HCT116 (cell line): Measurements from ENCODE around the gene NDUFA3. TPM values are rescaled to one million over a fixed set of nuclear protein-coding genes. Genes with fewer than 3 reads are reported as not detected.

Experiments
- ATAC-seq: fragments of 200-7000 bp; cut with Tn5 transposase; 2 replicates; pipeline ENCODE4 v1.9.1; 2020; ENCODE audit warnings: mild to moderate bottlenecking, moderate library complexity
- BruUV-seq: library from RNA; stranded (reverse); fragments of 400-500 nt; replicated peaks from 2 replicates; lab custom pipeline; 2021; lab: Mats Ljungman, UMichigan
- CTCF ChIA-PET: fragments of 300-600 bp; sonication (Branson Sonifier 250); formaldehyde crosslinking; loops from one replicate; lab custom pipeline; 2021; ENCODE audit warnings: antibody characterized with exemption; lab: Charles Lee
- POLR2A ChIA-PET: fragments of 300-600, 350-600 bp; sonication (Branson Sonifier 250); formaldehyde crosslinking; loops from one replicate; lab custom pipeline; 2021; ENCODE audit warnings: antibody characterized with exemption; lab: Charles Lee
- RAD21 ChIA-PET, 2 experiments: fragments of 300-600 bp; sonication (Branson Sonifier 250); formaldehyde crosslinking; loops; one replicate each; lab custom pipeline; 2023; ENCODE audit warnings: low total read pairs in 2 of 2; ENCODE audit not compliant: uncharacterized antibody in 2 of 2, unreplicated experiment in 2 of 2, low non-redundant PET in 1 of 2; lab: Charles Lee
- DNase-seq: peaks from one replicate; pipeline ENCODE4 v3.0.0-alpha.2; 2010; ENCODE audit warnings: low read depth, low spot score
- H2AFZ ChIP-seq: fragments of 200-600 bp; shearing (Covaris generic), sonication (generic); 2 replicates; pipeline ENCODE4 v1.6.1; 2017; ENCODE audit warnings: low read depth, mixed run types, mixed read lengths, antibody characterized with exemption, low read length; ENCODE audit not compliant: poor library complexity, severe bottlenecking
- H3K27ac ChIP-seq: 2 replicates; pipeline ENCODE4 v1.5.1; 2012; ENCODE audit warnings: low read depth, low read length
- H3K27me3 ChIP-seq: fragments of 200-600 bp; sonication (generic); 2 replicates; pipeline ENCODE4 v1.6.1; 2016; ENCODE audit warnings: mixed run types, low read length, mixed read lengths; ENCODE audit not compliant: insufficient read depth
- H3K36me3 ChIP-seq, 2 experiments: fragments of 200-500 bp in 1 of 2; fragments of 200-600 bp in 1 of 2; sonication (Bioruptor generic) in 1 of 2; sonication (generic) in 1 of 2; 2 replicates each; pipeline versions ENCODE4 v1.5.1 to v1.6.1; 2014 to 2016; ENCODE audit warnings: low read length in 2 of 2, inconsistent platforms in 1 of 2, mixed read lengths in 1 of 2, mixed run types in 1 of 2; ENCODE audit not compliant: insufficient read depth in 2 of 2, control insufficient read depth in 1 of 2
- H3K4me1 ChIP-seq, 2 experiments: fragments of 200-600 bp in 1 of 2; sonication (generic) in 1 of 2; 2 replicates each; pipeline versions ENCODE4 v1.5.1 to v1.6.1; 2012 to 2017; ENCODE audit warnings: low read length in 2 of 2, inconsistent platforms in 1 of 2, mild to moderate bottlenecking in 1 of 2, mixed read lengths in 1 of 2, mixed run types in 1 of 2, moderate library complexity in 1 of 2; ENCODE audit not compliant: insufficient read depth in 2 of 2, control insufficient read depth in 1 of 2
- H3K4me2 ChIP-seq: fragments of 200-600 bp; sonication (generic); 2 replicates; pipeline ENCODE4 v1.6.1; 2017; ENCODE audit warnings: mixed run types, low read length, mixed read lengths
- H3K4me3 ChIP-seq, 2 experiments: fragments of 200-600 bp in 1 of 2; sonication (generic) in 1 of 2; replicated peaks in 1 of 2; 2 replicates each; pipeline ENCODE4 v1.5.1; 2011 to 2016; ENCODE audit warnings: low read length in 2 of 2, control low read depth in 1 of 2, low read depth in 1 of 2, mild to moderate bottlenecking in 1 of 2, mixed read lengths in 1 of 2, mixed run types in 1 of 2
- H3K79me2 ChIP-seq: fragments of 200-600 bp; sonication (generic); 2 replicates; pipeline ENCODE4 v1.6.1; 2017; ENCODE audit warnings: mild to moderate bottlenecking, mixed run types, low read length, moderate library complexity, mixed read lengths; ENCODE audit not compliant: insufficient read depth
- H3K9ac ChIP-seq: fragments of 200-600 bp; sonication (generic); 2 replicates; pipeline ENCODE4 v1.6.1; 2016; ENCODE audit warnings: low read length, mixed read lengths
- H3K9me2 ChIP-seq: fragments of 200-600 bp; sonication (generic), shearing (Covaris generic); 2 replicates; pipeline ENCODE4 v1.6.1; 2017; ENCODE audit warnings: mixed run types, mild to moderate bottlenecking, moderate library complexity; ENCODE audit not compliant: insufficient read depth
- H3K9me3 ChIP-seq, 2 experiments: fragments of 200-500 bp in 1 of 2; fragments of 200-600 bp in 1 of 2; sonication (Bioruptor generic) in 1 of 2; sonication (generic) in 1 of 2; 2 replicates each; pipeline ENCODE4 v1.6.1; 2014 to 2017; ENCODE audit warnings: low read length in 2 of 2, mixed read lengths in 2 of 2, inconsistent platforms in 1 of 2, low read depth in 1 of 2, mild to moderate bottlenecking in 1 of 2, mixed run types in 1 of 2, moderate library complexity in 1 of 2; ENCODE audit not compliant: control insufficient read depth in 1 of 2, insufficient read depth in 1 of 2
- H4K20me1 ChIP-seq: fragments of 200-600 bp; sonication (generic), shearing (Covaris generic); 2 replicates; pipeline ENCODE4 v1.6.1; 2017; ENCODE audit warnings: mixed run types, mild to moderate bottlenecking, moderate library complexity; ENCODE audit not compliant: insufficient read depth
- CBX3 ChIP-seq: IDR thresholded peaks from 2 replicates; pipeline ENCODE4 v1.6.1; 2012; ENCODE audit warnings: low read depth
- CEBPB ChIP-seq: IDR thresholded peaks from 2 replicates; pipeline ENCODE4 v1.6.1; 2012; ENCODE audit warnings: low read depth
- EGR1 ChIP-seq: IDR thresholded peaks from 2 replicates; pipeline ENCODE4 v1.6.1; 2012; ENCODE audit warnings: low read depth
- ELF1 ChIP-seq: IDR thresholded peaks from 2 replicates; pipeline ENCODE4 v1.6.1; 2012; ENCODE audit warnings: low read depth, borderline replicate concordance
- EZH2 ChIP-seq: fragments of 200-600 bp; sonication (generic); IDR thresholded peaks from 2 replicates; pipeline ENCODE4 v1.6.1; 2017; ENCODE audit warnings: antibody characterized with exemption, mixed run types
- EZH2phosphoT487 ChIP-seq: fragments of 200-600 bp; IDR thresholded peaks from 2 replicates; pipeline ENCODE4 v1.6.1; 2018; ENCODE audit warnings: antibody characterized with exemption, borderline replicate concordance
- FOSL1 ChIP-seq: IDR thresholded peaks from 2 replicates; pipeline ENCODE4 v1.6.1; 2012; ENCODE audit warnings: low read depth
- JUND ChIP-seq: IDR thresholded peaks from 2 replicates; pipeline ENCODE4 v1.6.1; 2012
- POLR2A ChIP-seq: IDR thresholded peaks from 2 replicates; pipeline ENCODE4 v1.7.0; 2011; ENCODE audit warnings: borderline replicate concordance; ENCODE audit not compliant: insufficient read depth, insufficient read length; ENCODE audit errors: extremely low read depth
- POLR2AphosphoS5 ChIP-seq: IDR thresholded peaks from 2 replicates; pipeline ENCODE4 v1.6.1; 2011; ENCODE audit warnings: mild to moderate bottlenecking, low read depth, low read length, moderate library complexity
- RAD21 ChIP-seq: IDR thresholded peaks from 2 replicates; pipeline ENCODE4 v1.6.1; 2012; ENCODE audit warnings: low read depth, mild to moderate bottlenecking
- SIN3A ChIP-seq: IDR thresholded peaks from 2 replicates; pipeline ENCODE4 v1.6.1; 2012; ENCODE audit warnings: low read depth
- SP1 ChIP-seq: IDR thresholded peaks from 2 replicates; pipeline ENCODE4 v1.6.1; 2012; ENCODE audit warnings: low read depth
- SRF ChIP-seq: IDR thresholded peaks from 2 replicates; pipeline ENCODE4 v1.6.1; 2012; ENCODE audit warnings: low read depth
- TCF7L2 ChIP-seq: IDR thresholded peaks from 2 replicates; pipeline ENCODE4 v1.7.0; 2011; ENCODE audit warnings: borderline replicate concordance, inconsistent platforms; ENCODE audit not compliant: insufficient read depth, insufficient read length; ENCODE audit errors: extremely low read depth
- YY1 ChIP-seq: IDR thresholded peaks from 2 replicates; pipeline ENCODE4 v1.6.1; 2011; ENCODE audit warnings: low read length, low read depth, moderate library complexity, mild to moderate bottlenecking; ENCODE audit not compliant: insufficient replicate concordance; ENCODE audit errors: extremely low read depth
- ZFX ChIP-seq: fragments of 450-650 bp; IDR thresholded peaks from 2 replicates; pipeline ENCODE4 v1.6.1; 2017
- ZNF274 ChIP-seq: fragments of 200-500 bp; sonication (Bioruptor generic); IDR thresholded peaks from 2 replicates; pipeline ENCODE4 v1.6.1; 2014; ENCODE audit warnings: mild to moderate bottlenecking, low read depth, low read length, inconsistent platforms
- intact Hi-C: fragments of 100-400 bp; cut with micrococcal nuclease; formaldehyde crosslinking; loops from 2 replicates; pipeline ENCODE4 v1.10.0; 2022
- total RNA-seq: library from RNA; stranded (reverse); gene quantifications from one replicate; pipeline ENCODE4 v1.2.1, GENCODE V29; 2021; ENCODE audit not compliant: unreplicated experiment
- TF ChIP-seq, protein P1 (sequence below): IDR thresholded peaks from 2 replicates; pipeline ENCODE4 v1.6.1; 2012
- TF ChIP-seq, protein P2 (sequence below): IDR thresholded peaks from 2 replicates; pipeline ENCODE4 v1.6.1; 2011; ENCODE audit warnings: mild to moderate bottlenecking, low read length, moderate library complexity; ENCODE audit not compliant: insufficient replicate concordance; ENCODE audit errors: extremely low read depth
- TF ChIP-seq, protein P3 (sequence below), 3 experiments: fragments of 200-600 bp in 1 of 3; sonication (generic) in 1 of 3; IDR thresholded peaks in 2 of 3; conservative IDR thresholded peaks in 1 of 3; 2 replicates each; pipeline ENCODE4 v1.5.1; 2012 to 2017; ENCODE audit warnings: low read depth in 2 of 3, low read length in 2 of 3, antibody characterized with exemption in 1 of 3, borderline replicate concordance in 1 of 3, control low read depth in 1 of 3, mild to moderate bottlenecking in 1 of 3, mixed read lengths in 1 of 3, mixed run types in 1 of 3, moderate library complexity in 1 of 3; ENCODE audit not compliant: insufficient read depth in 1 of 3

Gene NDUFA3
- total RNA-seq, 1 experiment from 2014 or later = 149 TPM

DNA sequence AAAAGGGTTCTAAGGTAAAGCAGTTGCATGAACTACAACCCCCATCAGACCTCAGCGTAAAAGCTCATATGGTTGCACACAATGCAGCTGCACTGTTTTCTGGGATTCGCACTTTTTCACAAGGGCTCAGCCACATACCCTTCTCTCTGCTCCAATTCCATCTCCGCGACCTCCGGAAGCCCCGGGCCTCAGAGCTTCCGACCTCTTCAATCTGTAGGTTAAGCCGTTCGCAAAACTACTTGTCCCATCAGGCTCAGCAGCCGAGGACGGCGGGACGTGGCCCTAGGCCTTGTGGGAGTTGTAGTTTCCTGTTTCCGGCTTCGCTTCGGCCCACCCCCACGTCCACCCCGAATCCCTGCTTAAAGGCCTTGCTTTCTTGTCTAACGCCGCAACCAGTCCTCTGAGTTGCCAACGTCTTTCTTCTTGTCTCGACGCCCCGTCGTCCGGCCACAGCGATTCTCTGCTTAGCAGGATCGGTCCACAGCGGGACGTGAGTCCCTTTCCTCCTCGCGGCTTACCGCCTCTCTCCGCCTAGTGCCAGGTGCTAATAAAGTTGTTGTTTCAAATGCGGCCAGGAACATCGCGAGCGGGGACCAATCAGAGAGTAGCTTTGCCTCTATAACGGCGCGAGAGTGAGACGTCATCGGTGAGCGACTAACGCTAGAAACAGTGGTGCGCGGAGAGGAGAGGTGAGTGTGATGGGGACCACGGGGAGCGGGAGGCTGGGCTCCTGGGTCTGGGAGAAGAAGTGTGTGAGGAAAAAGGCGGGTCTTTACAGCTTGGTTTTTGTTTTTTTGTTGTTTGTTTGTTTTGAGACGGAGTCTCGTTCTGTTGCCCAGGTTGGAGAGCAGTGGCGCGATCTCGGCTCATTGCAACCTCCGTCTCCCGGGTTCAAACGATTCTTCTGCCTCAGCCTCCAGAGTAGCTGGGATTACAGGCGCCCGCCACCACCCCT lies 12.7 kb downstream of the NDUFA3 start, which contains the start of the genes PRPF31 and TFPT:
TSS of gene PRPF31 (plus strand) at position 646 of the 955 bp plus-strand sequence. CDS start 2,525 bp downstream, outside the sequence.
TSS of gene TFPT (minus strand) at position 549 of the 955 bp plus-strand sequence. CDS start at position 161, 388 bp downstream.
- DNase-seq (peak; percentile 97), ATAC-seq (peak; percentile 93)
- BruUV-seq = TSS peak; percentile 89
- Histone ChIP-seq H3K27me3 (no peaks in the 10 kb centered on the region), H3K9me2 (no peaks in the 10 kb centered on the region), H3K79me2 (peaks cover 41% of the 10 kb centered on the region), H3K4me2 (peak within 1 kb of the TSS; percentile 81), H4K20me1 (no peaks in the 10 kb centered on the region), H3K36me3 (peaks cover 0 to 21% of the 10 kb centered on the region in 2 experiments; a peak in 2 of 4 replicates), H3K4me3 (peak within 1 kb of the TSS; percentile 89 to 91), H3K4me1 (peaks cover 8 to 19% of the 10 kb centered on the region in 2 experiments; a peak in 3 of 4 replicates), H3K9me3 (no peaks in the 10 kb centered on the region), H3K27ac (peak within 1 kb of the TSS; percentile 60), H2AFZ (no peak within 1 kb of the TSS), H3K9ac (peak within 1 kb of the TSS; percentile 80)
- intact Hi-C loops = loop anchor here (1.0 to 5.0 kb wide), 2 partner anchors 13 to 273 kb away; partner anchors contain the start of gene NDUFA3
- ChIA-PET POLR2A (interaction anchor here (0.6 to 1.7 kb wide), 6 partner anchors 9 to 134 kb away, joined by 3 to 21 read pairs (median 4); partner anchors contain the start of genes CNOT3 and NDUFA3), CTCF (interaction anchor here (1.4 kb wide), 1 partner anchor 277 kb away, joined by 3 read pairs; no protein-coding TSS in a partner anchor), RAD21 (no interaction called here)
- TF ChIP-seq SIN3A (peak; percentile 57), CEBPB (no peak), EZH2 (no peak), RAD21 (no peak), EZH2phosphoT487 (no peak), SP1 (peak; percentile 98), FOSL1 (no peak), CBX3 (peak; percentile 90), YY1 (peak; percentile 59), ELF1 (peak; percentile 69; the same call in 1 of the 2 replicates), ZFX (peak; percentile 97), ZNF274 (no peak), POLR2AphosphoS5 (peak; percentile 84), POLR2A (peak; percentile 28), TCF7L2 (peak; percentile 75), EGR1 (peak; percentile 50; the same call in 1 of the 2 replicates), SRF (peak; percentile 98), JUND (no peak)
- TF ChIP-seq, protein P1, sequence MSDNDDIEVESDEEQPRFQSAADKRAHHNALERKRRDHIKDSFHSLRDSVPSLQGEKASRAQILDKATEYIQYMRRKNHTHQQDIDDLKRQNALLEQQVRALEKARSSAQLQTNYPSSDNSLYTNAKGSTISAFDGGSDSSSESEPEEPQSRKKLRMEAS = peak; percentile 81
- TF ChIP-seq, protein P2, sequence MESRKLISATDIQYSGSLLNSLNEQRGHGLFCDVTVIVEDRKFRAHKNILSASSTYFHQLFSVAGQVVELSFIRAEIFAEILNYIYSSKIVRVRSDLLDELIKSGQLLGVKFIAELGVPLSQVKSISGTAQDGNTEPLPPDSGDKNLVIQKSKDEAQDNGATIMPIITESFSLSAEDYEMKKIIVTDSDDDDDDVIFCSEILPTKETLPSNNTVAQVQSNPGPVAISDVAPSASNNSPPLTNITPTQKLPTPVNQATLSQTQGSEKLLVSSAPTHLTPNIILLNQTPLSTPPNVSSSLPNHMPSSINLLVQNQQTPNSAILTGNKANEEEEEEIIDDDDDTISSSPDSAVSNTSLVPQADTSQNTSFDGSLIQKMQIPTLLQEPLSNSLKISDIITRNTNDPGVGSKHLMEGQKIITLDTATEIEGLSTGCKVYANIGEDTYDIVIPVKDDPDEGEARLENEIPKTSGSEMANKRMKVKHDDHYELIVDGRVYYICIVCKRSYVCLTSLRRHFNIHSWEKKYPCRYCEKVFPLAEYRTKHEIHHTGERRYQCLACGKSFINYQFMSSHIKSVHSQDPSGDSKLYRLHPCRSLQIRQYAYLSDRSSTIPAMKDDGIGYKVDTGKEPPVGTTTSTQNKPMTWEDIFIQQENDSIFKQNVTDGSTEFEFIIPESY = no peak
- TF ChIP-seq, protein P3, sequence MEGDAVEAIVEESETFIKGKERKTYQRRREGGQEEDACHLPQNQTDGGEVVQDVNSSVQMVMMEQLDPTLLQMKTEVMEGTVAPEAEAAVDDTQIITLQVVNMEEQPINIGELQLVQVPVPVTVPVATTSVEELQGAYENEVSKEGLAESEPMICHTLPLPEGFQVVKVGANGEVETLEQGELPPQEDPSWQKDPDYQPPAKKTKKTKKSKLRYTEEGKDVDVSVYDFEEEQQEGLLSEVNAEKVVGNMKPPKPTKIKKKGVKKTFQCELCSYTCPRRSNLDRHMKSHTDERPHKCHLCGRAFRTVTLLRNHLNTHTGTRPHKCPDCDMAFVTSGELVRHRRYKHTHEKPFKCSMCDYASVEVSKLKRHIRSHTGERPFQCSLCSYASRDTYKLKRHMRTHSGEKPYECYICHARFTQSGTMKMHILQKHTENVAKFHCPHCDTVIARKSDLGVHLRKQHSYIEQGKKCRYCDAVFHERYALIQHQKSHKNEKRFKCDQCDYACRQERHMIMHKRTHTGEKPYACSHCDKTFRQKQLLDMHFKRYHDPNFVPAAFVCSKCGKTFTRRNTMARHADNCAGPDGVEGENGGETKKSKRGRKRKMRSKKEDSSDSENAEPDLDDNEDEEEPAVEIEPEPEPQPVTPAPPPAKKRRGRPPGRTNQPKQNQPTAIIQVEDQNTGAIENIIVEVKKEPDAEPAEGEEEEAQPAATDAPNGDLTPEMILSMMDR (IDR thresholded peaks at IDR 0.05 in 2 of 3, conservative IDR thresholded peaks at IDR 0.05 in 1 of 3; ENCODE audit: borderline replicate concordance in 1 of 3, insufficient read depth in 1 of 3, low read depth in 2 of 3, low read length in 2 of 3) = no peak
